Progenitor cell of endocrine pancreas (in vitro differentiated cells): ENCODE measurements around the gene THAP3. TPM values are rescaled to one million over a fixed set of nuclear protein-coding genes. Genes with fewer than 3 reads are reported as not detected.
A peak's percentile ranks its signal among the peaks of the same experiment; 100 is the strongest.

Experiments used
- DNase-seq: peaks from one replicate; pipeline ENCODE4 v3.0.0; 2021; ENCODE audit warnings: low spot score; ENCODE audit not compliant: unreplicated experiment
- H3K27ac Mint-ChIP-seq: 2 replicates; pipeline ENCODE4 v1.8.0; 2021; ENCODE audit warnings: mild to moderate bottlenecking, moderate library complexity, mixed read lengths
- H3K27me3 Mint-ChIP-seq: 2 replicates; pipeline ENCODE4 v1.8.0; 2021; ENCODE audit warnings: mixed read lengths
- H3K36me3 Mint-ChIP-seq: 2 replicates; pipeline ENCODE4 v1.8.0; 2022; ENCODE audit warnings: mixed read lengths; ENCODE audit not compliant: insufficient read depth
- H3K4me1 Mint-ChIP-seq: 2 replicates; pipeline ENCODE4 v1.8.0; 2021; ENCODE audit warnings: low read depth, mixed read lengths
- H3K4me3 Mint-ChIP-seq: 2 replicates; pipeline ENCODE4 v1.8.0; 2021; ENCODE audit warnings: low read depth, mild to moderate bottlenecking, moderate library complexity, mixed read lengths
- H3K9me3 Mint-ChIP-seq: 2 replicates; pipeline ENCODE4 v1.8.0; 2021; ENCODE audit warnings: low read depth, mixed read lengths
- CTCF ChIP-seq: fragments of 200-600 bp; sonication (generic); IDR thresholded peaks from one replicate; pipeline ENCODE4 v1.5.0; 2021; ENCODE audit warnings: antibody characterized with exemption, mild to moderate bottlenecking; ENCODE audit not compliant: unreplicated experiment
- total RNA-seq: library from RNA; stranded (reverse); gene quantifications from 2 replicates; pipeline ENCODE4 v1.2.1, GENCODE V29; 2021

Gene THAP3
- total RNA-seq, 1 donor from 2014 or later = 22.9 TPM

GRCh38 chr1:6601049-6601922, 23.4 kb upstream of the THAP3 start:
- peaks cover 23% of the 10 kb centered on the region for H3K4me1 Mint-ChIP-seq
- H3K9me3 Mint-ChIP-seq = no peaks in the 10 kb centered on the region
- no peak for TF ChIP-seq CTCF
- H3K36me3 Mint-ChIP-seq = peaks cover under 1% of the 10 kb centered on the region
- DNase-seq = no peak
- H3K27ac Mint-ChIP-seq = peak overlapping the region; percentile 96
- peak overlapping the region; percentile 87 for H3K4me3 Mint-ChIP-seq
- H3K27me3 Mint-ChIP-seq = no peaks in the 10 kb centered on the region

- H3K27ac Mint-ChIP-seq = peak overlapping the region; percentile 92
- no peaks in the 10 kb centered on the region for H3K27me3 Mint-ChIP-seq
- peak; percentile 24 for TF ChIP-seq CTCF
- peaks cover 23% of the 10 kb centered on the region for H3K4me1 Mint-ChIP-seq
- no peaks in the 10 kb centered on the region for H3K9me3 Mint-ChIP-seq
- peak; percentile 37 for DNase-seq
- no peaks in the 10 kb centered on the region for H3K36me3 Mint-ChIP-seq
- peak overlapping the region; percentile 87 for H3K4me3 Mint-ChIP-seq
Observed at GRCh38 chr1:6601923-6602668, 22.6 kb upstream of the THAP3 start.

- no peak for TF ChIP-seq CTCF
- H3K36me3 Mint-ChIP-seq = no peaks in the 10 kb centered on the region
- H3K27me3 Mint-ChIP-seq = no peaks in the 10 kb centered on the region
- peak within 1 kb of the TSS; percentile 87 for H3K4me3 Mint-ChIP-seq
- H3K27ac Mint-ChIP-seq = peak within 1 kb of the TSS; percentile 99
- no peaks in the 10 kb centered on the region for H3K9me3 Mint-ChIP-seq
- H3K4me1 Mint-ChIP-seq = peaks cover 23% of the 10 kb centered on the region
- peak; percentile 72 for DNase-seq
Observed at GRCh38 chr1:6602669-6603237, 21.9 kb upstream of the THAP3 start, which contains the start of gene KLHL21. Gene KLHL21 (minus strand): TSS chr1:6602869. CDS start chr1:6602817, 52 bp downstream.

- DNase-seq = peak; percentile 33
Observed at GRCh38 chr1:6603238-6603914, 21.3 kb upstream of the THAP3 start.

More at GRCh38 chr1:6603238-6603914, 21.3 kb upstream of the THAP3 start:
- H3K9me3 Mint-ChIP-seq = no peaks in the 10 kb centered on the region
- H3K4me3 Mint-ChIP-seq = peak overlapping the region; percentile 69
- no peaks in the 10 kb centered on the region for H3K27me3 Mint-ChIP-seq
- peaks cover 23% of the 10 kb centered on the region for H3K4me1 Mint-ChIP-seq
- no peak for TF ChIP-seq CTCF
- H3K36me3 Mint-ChIP-seq = no peaks in the 10 kb centered on the region
- peak overlapping the region; percentile 99 for H3K27ac Mint-ChIP-seq
